Measurements from ENCODE around the gene MAP1S.

MAP1S gene

GRCh38 chr19:17688853-17689595 lies 30.3 kb upstream of the MAP1S start:
- DNase-seq (ENCODE audit: low read depth in 3 of 3) = no peak

DNA sequence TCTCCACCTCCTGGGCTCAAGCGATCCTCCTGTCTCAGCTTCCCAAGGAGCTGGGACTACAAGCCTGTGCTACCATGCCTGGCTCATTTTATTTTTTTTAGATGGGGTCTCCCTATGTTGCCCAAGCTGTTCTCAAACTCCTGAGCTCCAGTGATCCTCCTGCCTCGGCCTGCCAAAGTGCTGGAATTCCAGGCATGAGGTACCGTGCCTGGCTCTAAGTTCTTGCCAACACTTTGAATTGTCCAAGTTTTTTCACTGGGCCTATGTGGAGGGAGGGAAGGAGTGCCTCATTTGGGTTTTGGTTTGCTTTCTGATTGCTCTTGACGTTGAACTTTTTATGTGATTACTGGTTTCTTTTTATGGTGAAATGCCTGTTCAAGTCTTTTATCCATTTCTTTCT lies 26.7 kb upstream of the MAP1S start:
- DNase-seq (ENCODE audit: low read depth in 3 of 3) = no peak

- no peak for DNase-seq (ENCODE audit: low read depth in 3 of 3)
Measured at GRCh38 chr19:17695198-17695597, 24.1 kb upstream of the MAP1S start.

- DNase-seq (ENCODE audit: low read depth in 3 of 3) = peak; percentile 50 to 56 (median 53)
Measured at GRCh38 chr19:17703824-17704463, 15.3 kb upstream of the MAP1S start.

- DNase-seq (ENCODE audit: low read depth in 3 of 3) = no peak
Measured at GRCh38 chr19:17706750-17707181, 12.5 kb upstream of the MAP1S start.

GRCh38 chr19:17711851-17712250 lies 7.4 kb upstream of the MAP1S start:
- no peak for DNase-seq (ENCODE audit: low read depth in 3 of 3)

DNA sequence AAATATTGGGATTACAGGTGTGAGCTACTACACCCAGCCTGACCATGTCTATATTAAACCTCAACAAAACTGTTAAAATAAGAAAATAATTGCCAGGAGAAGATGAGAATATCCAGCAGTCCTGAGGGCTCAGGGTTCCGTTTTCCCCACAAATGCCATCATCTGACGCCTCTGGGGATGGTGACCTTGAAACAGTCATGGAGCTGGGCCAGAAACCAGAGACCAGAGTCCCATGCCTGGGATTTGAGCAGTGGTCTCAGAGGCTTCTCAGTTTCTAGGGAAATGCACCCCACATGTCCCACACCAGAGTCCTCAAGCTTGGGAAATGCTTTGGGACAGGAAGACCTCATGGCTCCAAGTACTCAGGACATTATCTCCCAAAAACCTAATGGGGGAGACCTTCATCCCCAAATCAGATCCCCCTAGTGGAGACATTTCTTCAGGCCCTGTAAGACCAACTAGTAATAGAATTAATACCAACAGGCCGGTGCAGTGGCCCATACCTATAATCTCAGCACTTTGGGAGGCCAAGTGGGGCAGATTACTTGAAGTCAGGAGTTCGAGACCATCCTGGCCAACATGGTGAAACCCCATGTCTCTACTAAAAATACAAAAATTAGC lies 2.9 kb upstream of the MAP1S start:
- no peak for DNase-seq (ENCODE audit: low read depth in 3 of 3)

- no peak for DNase-seq (ENCODE audit: low read depth in 3 of 3)
Measured at GRCh38 chr19:17718550-17718946, 732 bp upstream of the MAP1S start.

- DNase-seq (ENCODE audit: low read depth in 3 of 3) = peak; percentile 29 to 47 (median 42)
Measured at GRCh38 chr19:17719730-17720400, 585 bp downstream of the MAP1S start.

DNA sequence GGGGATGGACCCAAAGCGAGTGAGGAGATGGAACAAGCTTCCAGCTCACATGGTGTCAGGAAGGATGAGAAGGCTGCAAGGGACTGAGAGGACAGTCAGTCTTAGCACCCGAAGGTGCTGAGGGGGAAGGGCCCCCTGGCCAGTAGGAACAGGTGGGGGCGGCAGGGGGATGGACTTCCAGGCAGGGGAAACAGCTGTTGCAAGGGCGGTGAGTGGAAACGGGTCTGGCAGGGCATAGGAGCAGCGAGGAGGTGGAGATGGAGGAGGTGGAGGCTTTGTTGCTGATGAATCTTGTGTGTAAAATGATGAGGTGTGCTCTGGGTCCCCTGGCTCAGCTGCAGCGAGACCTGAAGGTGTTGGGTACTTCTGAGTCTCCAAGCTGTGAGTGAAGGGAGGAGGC lies 1.2 kb downstream of the MAP1S start:
- no peak for DNase-seq (ENCODE audit: low read depth in 3 of 3)

- no peak for DNase-seq (ENCODE audit: low read depth in 3 of 3)
Measured at GRCh38 chr19:17721111-17721628, 1.9 kb downstream of the MAP1S start.

- DNase-seq (ENCODE audit: low read depth in 3 of 3) = no peak
Measured at GRCh38 chr19:17721821-17722220, 2.5 kb downstream of the MAP1S start.

GRCh38 chr19:17722655-17723240 lies 3.5 kb downstream of the MAP1S start:
- no peak for DNase-seq (ENCODE audit: low read depth in 3 of 3)

GRCh38 chr19:17724655-17725054 lies 5.4 kb downstream of the MAP1S start:
- DNase-seq (ENCODE audit: low read depth in 3 of 3) = no peak

DNA sequence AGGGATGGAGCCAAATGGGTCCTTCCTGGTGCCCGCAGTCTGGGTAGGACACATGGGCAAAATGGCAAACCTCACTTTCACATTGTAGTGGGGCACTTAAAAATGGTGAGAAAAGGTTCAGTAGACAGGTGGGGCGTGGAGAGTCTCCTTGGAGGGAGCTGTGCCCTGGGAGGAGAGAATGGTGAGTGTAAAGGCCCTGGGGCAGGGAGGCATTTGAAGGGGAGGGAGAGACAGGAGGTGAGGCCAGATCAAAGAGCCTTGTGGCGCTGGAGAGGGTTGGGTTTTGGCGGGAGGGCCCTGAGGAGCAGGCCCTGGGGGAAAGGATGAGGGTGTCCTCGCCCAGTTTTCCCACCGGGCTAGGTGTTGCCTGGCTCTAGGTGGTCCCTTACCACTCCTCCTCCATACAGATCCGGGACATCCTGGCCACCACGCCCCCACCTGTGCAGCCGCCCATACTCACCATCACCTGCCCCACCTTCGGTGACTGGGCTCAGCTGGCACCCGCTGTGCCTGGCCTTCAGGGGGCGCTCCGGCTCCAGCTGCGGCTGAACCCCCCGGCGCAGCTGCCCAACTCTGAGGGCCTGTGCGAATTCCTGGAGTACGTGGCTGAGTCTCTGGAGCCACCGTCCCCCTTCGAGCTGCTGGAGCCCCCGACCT lies 6.3 kb downstream of the MAP1S start:
- no peak for DNase-seq (ENCODE audit: low read depth in 3 of 3)

DNA sequence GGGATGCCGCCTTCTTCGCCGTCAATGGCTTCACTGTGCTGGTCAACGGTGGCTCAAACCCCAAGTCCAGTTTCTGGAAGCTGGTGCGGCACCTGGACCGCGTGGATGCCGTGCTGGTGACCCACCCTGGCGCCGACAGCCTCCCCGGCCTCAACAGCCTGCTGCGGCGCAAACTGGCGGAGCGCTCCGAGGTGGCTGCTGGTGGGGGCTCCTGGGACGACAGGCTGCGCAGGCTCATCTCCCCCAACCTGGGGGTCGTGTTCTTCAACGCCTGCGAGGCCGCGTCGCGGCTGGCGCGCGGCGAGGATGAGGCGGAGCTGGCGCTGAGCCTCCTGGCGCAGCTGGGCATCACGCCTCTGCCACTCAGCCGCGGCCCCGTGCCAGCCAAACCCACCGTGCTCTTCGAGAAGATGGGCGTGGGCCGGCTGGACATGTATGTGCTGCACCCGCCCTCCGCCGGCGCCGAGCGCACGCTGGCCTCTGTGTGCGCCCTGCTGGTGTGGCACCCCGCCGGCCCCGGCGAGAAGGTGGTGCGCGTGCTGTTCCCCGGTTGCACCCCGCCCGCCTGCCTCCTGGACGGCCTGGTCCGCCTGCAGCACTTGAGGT lies 7.0 kb downstream of the MAP1S start:
- no peak for DNase-seq (ENCODE audit: low read depth in 3 of 3)

- no peak for DNase-seq (ENCODE audit: low read depth in 3 of 3)
Measured at GRCh38 chr19:17726964-17727773, 7.9 kb downstream of the MAP1S start.

DNA sequence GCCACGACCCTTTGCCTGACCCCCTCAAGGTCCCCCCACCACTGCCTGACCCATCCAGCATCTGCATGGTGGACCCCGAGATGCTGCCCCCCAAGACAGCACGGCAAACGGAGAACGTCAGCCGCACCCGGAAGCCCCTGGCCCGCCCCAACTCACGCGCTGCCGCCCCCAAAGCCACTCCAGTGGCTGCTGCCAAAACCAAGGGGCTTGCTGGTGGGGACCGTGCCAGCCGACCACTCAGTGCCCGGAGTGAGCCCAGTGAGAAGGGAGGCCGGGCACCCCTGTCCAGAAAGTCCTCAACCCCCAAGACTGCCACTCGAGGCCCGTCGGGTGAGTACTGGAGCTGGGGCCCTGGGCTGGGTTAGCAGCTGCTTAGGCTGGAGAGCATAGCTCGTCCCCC lies 8.6 kb downstream of the MAP1S start:
- DNase-seq (ENCODE audit: low read depth in 3 of 3) = no peak

DNA sequence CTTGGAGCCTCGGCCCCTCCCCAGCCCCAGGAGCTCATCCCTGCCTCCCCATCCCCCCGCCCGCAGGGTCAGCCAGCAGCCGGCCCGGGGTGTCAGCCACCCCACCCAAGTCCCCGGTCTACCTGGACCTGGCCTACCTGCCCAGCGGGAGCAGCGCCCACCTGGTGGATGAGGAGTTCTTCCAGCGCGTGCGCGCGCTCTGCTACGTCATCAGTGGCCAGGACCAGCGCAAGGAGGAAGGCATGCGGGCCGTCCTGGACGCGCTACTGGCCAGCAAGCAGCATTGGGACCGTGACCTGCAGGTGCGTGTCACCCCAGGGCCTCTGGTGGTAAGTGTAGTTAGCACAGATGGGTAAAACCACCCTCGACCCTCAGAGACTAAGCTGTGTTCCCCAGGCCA lies 13.8 kb downstream of the MAP1S start:
- DNase-seq (ENCODE audit: low read depth in 3 of 3) = no peak

GRCh38 chr19:17734146-17734545 lies 14.9 kb downstream of the MAP1S start:
- no peak for DNase-seq (ENCODE audit: low read depth in 3 of 3)
